CD4-positive, alpha-beta T cell treated with Interferon alpha-2 for 1 hour (primary cell): ENCODE measurements around the gene PRKAB1.
"Not testable (repeated sequence)": the region's sequence is repeated elsewhere in the genome, so short reads cannot be mapped to it uniquely, and the experiment has no call there.

ENCODE experiments used
- DNase-seq, 2 donors: peaks; one replicate each; pipeline ENCODE4 v3.0.0-alpha.2; 2020 to 2022

The PRKAB1 gene

GRCh38 chr12:119686355-119686754 is 18.4 kb downstream of the PRKAB1 start:
- no peak for DNase-seq

- no peak for DNase-seq
Measured at GRCh38 chr12:119686776-119687175, 18.8 kb downstream of the PRKAB1 start.

GRCh38 chr12:119687406-119687805 is 19.5 kb downstream of the PRKAB1 start:
- no peak for DNase-seq

GRCh38 chr12:119687879-119688278 is 19.9 kb downstream of the PRKAB1 start:
- DNase-seq, result no peak

GRCh38 chr12:119689935-119690500 is 22.1 kb downstream of the PRKAB1 start:
- DNase-seq, result no peak

- DNase-seq, result no peak
Measured at GRCh38 chr12:119691202-119691810, 23.4 kb downstream of the PRKAB1 start.

- no peak for DNase-seq
Measured at GRCh38 chr12:119692410-119692809, 24.5 kb downstream of the PRKAB1 start.

GRCh38 chr12:119692997-119693396 is 25.1 kb downstream of the PRKAB1 start:
- DNase-seq, result no peak

- DNase-seq, result no peak
Measured at GRCh38 chr12:119693511-119693910, 25.6 kb downstream of the PRKAB1 start.

- no peak for DNase-seq
Measured at GRCh38 chr12:119694111-119694510, 26.2 kb downstream of the PRKAB1 start.

- DNase-seq, result no peak
Measured at GRCh38 chr12:119695034-119695433, 27.1 kb downstream of the PRKAB1 start.

- no peak for DNase-seq
Measured at GRCh38 chr12:119696943-119697342, 29.0 kb downstream of the PRKAB1 start.

GRCh38 chr12:119699199-119699760 is 31.3 kb downstream of the PRKAB1 start:
- DNase-seq, result no peak

- no peak for DNase-seq
Measured at GRCh38 chr12:119700078-119700477, 32.1 kb downstream of the PRKAB1 start.

GRCh38 chr12:119704065-119704747 is 36.3 kb downstream of the PRKAB1 start:
- no peak for DNase-seq

- no peak for DNase-seq
Measured at GRCh38 chr12:119705182-119705581, 37.2 kb downstream of the PRKAB1 start.

- DNase-seq, result not testable (repeated sequence)
Measured at GRCh38 chr12:119706427-119706826, 38.5 kb downstream of the PRKAB1 start.

- DNase-seq, result no peak
Measured at GRCh38 chr12:119710374-119710964, 42.5 kb downstream of the PRKAB1 start.

- DNase-seq, result no peak
Measured at GRCh38 chr12:119710965-119711551, 43.1 kb downstream of the PRKAB1 start.

GRCh38 chr12:119711693-119712092 is 43.8 kb downstream of the PRKAB1 start:
- no peak for DNase-seq

- no peak for DNase-seq
Measured at GRCh38 chr12:119712721-119713120, 44.8 kb downstream of the PRKAB1 start.

GRCh38 chr12:119713551-119714031 is 45.7 kb downstream of the PRKAB1 start:
- no peak for DNase-seq

- DNase-seq, result no peak
Measured at GRCh38 chr12:119714614-119715267, 46.8 kb downstream of the PRKAB1 start.
